Pancreas (tissue), 10 donors: ENCODE results near the gene AMTN. TPM values are rescaled to one million over a fixed set of nuclear protein-coding genes. Genes with fewer than 3 reads are reported as not detected.

Experiments
- ATAC-seq, 4 donors: fragments of 200-7000 bp; cut with Tn5 transposase; one replicate each; pipeline versions ENCODE4 v1.8.0 to v1.9.1; 2020; ENCODE audit warnings: mild to moderate bottlenecking in 4 of 4, moderate library complexity in 4 of 4
- DNase-seq, 6 donors: peaks; one replicate each; pipeline ENCODE4 v3.0.0-alpha.2; 2020
- FAIRE-seq: peaks from 2 replicates; lab custom pipeline; 2012; peaks lifted over from hg19 to GRCh38; lab: Jason Lieb, UNC
- H3K27ac ChIP-seq, 4 donors: fragments of 200-600 bp; sonication (generic); 1 replicate in 3 of 4; 2 replicates in 1 of 4; pipeline versions ENCODE4 v1.5.0 to v1.8.0; 2020
- H3K27me3 ChIP-seq, 4 donors: fragments of 200-600 bp; one replicate each; pipeline ENCODE4 v1.8.0; 2021
- H3K36me3 ChIP-seq, 3 donors: fragments of 200-600 bp; sonication (generic) in 1 of 3; one replicate each; pipeline versions ENCODE4 v1.5.0 to v1.8.0; 2020 to 2021
- H3K4me1 ChIP-seq, 3 donors: fragments of 200-600 bp; one replicate each; pipeline ENCODE4 v1.8.0; 2021
- H3K4me3 ChIP-seq, 4 donors: fragments of 200-600 bp; sonication (generic) in 2 of 4; one replicate each; pipeline versions ENCODE4 v1.5.0 to v1.8.0; 2020 to 2021
- H3K9me3 ChIP-seq, 4 donors: fragments of 200-600 bp; one replicate each; pipeline ENCODE4 v1.8.0; 2021
- WGBS, 2 donors: extraction: QIAGEN DNeasy Blood & Tissue Kit; methylation state at CpG; one replicate each; pipeline ENCODE4 v1.1.7; 2013; 5-methylcytosine and 5-hydroxymethylcytosine counted together
- intact Hi-C, 3 donors: fragments of 100-400 bp; cut with DNase I; formaldehyde crosslinking; loops; one replicate each; pipeline versions ENCODE4 v1.11.1 to v1.14.2; 2022
- polyA plus RNA-seq, 2 donors: library from polyadenylated mRNA; stranded (reverse); fragments of 200-250 nt; gene quantifications; one replicate each; pipeline ENCODE4 v1.2.3, GENCODE V29; 2013
- total RNA-seq, 6 donors: library from RNA; stranded (reverse); fragmentation: NEBNext Ultra II Directional in 4 of 6; extraction: Animal tissue kit (Norgen Biotek cat#: 25700) in 4 of 6; gene quantifications; one replicate each; pipeline versions ENCODE4 v1.2.1 to v1.2.4, GENCODE V29; 2021 to 2023
- TF ChIP-seq, protein P1 (sequence below), 4 donors: fragments of 200-600 bp; sonication (generic) in 3 of 4; IDR thresholded peaks; one replicate each; pipeline versions ENCODE4 v1.5.0 to v1.8.0; 2021; ENCODE audit warnings: antibody characterized with exemption in 4 of 4
- donor health status: healthy with polysubstance abuse.
- donor health status: DM: no; HTN: no; CAD: no; lungs with moderate emphysema.
- donor health status: DM: no; HTN: no; CAD: no.
- donor health status: control.
- donor health status: control.
- donor health status: Bipolar disorder and iron deficiency.
- donor health status: DM: yes; HTN: yes; CAD: no.
- donor health status: DM: no; HTN: no; CAD: no.
- donor health status: DM: no; HTN: no; CAD: no.
- donor health status: DM: yes; HTN: yes; CAD: no.

AMTN gene
- total and polyA plus RNA-seq, 8 donors = 0.53 TPM; not detected in 7

DNA sequence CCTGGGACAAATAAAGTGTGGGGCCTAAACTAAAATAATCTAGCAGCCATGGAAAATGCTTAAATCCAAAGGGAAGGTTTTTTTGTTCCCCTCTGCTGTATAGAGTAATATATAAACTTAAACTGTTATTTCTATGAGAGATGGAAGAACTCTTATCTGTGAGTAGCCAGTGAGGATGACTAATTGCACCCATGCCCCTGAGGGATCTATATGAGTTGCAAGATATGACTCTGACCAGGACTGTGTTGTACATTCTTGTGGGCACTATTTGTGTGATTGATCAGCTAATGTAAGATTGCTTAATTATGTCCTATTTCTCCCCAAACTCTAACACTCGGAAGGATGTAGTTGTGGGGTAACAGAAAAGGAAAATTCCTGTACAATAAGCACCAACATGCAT, 38.5 kb downstream of the AMTN start:
- H3K27ac ChIP-seq = no peak overlapping the region
- ATAC-seq (no peak), FAIRE-seq (no peak), DNase-seq (no peak)
- H3K36me3 ChIP-seq = no peaks in the 10 kb centered on the region
- 0 to 13% methylated on average over 1 of the region's 1 CpG for WGBS, 2 donors
- intact Hi-C loops = no loop called here
- no peaks in the 10 kb centered on the region for H3K9me3 ChIP-seq
- no peak overlapping the region for H3K4me3 ChIP-seq
- TF ChIP-seq, protein P1, sequence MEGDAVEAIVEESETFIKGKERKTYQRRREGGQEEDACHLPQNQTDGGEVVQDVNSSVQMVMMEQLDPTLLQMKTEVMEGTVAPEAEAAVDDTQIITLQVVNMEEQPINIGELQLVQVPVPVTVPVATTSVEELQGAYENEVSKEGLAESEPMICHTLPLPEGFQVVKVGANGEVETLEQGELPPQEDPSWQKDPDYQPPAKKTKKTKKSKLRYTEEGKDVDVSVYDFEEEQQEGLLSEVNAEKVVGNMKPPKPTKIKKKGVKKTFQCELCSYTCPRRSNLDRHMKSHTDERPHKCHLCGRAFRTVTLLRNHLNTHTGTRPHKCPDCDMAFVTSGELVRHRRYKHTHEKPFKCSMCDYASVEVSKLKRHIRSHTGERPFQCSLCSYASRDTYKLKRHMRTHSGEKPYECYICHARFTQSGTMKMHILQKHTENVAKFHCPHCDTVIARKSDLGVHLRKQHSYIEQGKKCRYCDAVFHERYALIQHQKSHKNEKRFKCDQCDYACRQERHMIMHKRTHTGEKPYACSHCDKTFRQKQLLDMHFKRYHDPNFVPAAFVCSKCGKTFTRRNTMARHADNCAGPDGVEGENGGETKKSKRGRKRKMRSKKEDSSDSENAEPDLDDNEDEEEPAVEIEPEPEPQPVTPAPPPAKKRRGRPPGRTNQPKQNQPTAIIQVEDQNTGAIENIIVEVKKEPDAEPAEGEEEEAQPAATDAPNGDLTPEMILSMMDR (IDR thresholded peaks at IDR 0.05) = no peak
- no peaks in the 10 kb centered on the region for H3K4me1 ChIP-seq
- H3K27me3 ChIP-seq = no peaks in the 10 kb centered on the region

DNA sequence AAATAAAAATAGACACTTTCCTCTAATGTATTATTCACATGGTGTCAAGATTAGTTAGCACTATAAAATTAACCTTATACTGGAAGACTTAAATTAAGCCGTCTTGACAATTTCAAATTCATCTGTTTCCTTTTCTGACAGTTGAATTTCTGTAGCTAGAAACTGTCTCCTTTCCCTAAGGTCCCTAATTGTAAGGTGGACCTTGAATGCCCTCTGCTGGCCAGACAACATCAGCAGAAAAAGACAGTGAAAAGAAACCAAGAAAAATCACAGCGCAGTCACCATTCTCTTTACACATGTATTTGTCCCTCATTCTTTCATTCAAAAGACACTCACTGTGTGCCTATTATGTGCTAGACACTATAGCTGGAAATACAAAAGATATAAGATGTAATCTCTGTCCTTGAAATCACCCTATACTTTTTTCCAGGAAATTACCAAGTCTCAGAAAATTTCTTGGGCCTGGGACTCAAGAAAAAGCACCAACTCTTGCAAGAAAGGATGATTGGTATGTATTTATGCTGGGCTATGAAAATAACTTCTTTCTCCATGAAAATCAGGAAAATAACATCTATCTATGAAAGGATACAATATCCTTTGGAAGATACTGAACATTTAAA, 41.0 kb downstream of the AMTN start:
- WGBS, 2 donors = 34 to 35% methylated on average over 2 of the region's 2 CpGs
- no peaks in the 10 kb centered on the region for H3K9me3 ChIP-seq
- intact Hi-C loops = no loop called here
- peak in 3 of 4 donors; percentile 75 to 83 (median 78) for ATAC-seq
- peak in 2 of 6 donors; percentile 36 to 39 for DNase-seq
- H3K4me3 ChIP-seq = no peak overlapping the region
- H3K27me3 ChIP-seq = no peaks in the 10 kb centered on the region
- TF ChIP-seq, protein P1 (IDR thresholded peaks at IDR 0.05) = peak; percentile 9 to 51 (median 46)
- FAIRE-seq = peak; percentile 89
- no peak overlapping the region for H3K27ac ChIP-seq
- H3K4me1 ChIP-seq = no peaks in the 10 kb centered on the region
- no peaks in the 10 kb centered on the region for H3K36me3 ChIP-seq

GRCh38 chr4:70559924-70560323, 41.6 kb downstream of the AMTN start:
- no peaks in the 10 kb centered on the region for H3K9me3 ChIP-seq
- 94 to 98% methylated on average over 1 of the region's 1 CpG for WGBS, 2 donors
- H3K27me3 ChIP-seq = peaks cover 0 to 1% (median 0%) of the 10 kb centered on the region in 4 donors
- FAIRE-seq (no peak), ATAC-seq (no peak), DNase-seq (no peak)
- TF ChIP-seq, protein P1 (IDR thresholded peaks at IDR 0.05) = no peak
- no peaks in the 10 kb centered on the region for H3K4me1 ChIP-seq
- H3K27ac ChIP-seq = no peak overlapping the region
- H3K36me3 ChIP-seq = no peaks in the 10 kb centered on the region
- H3K4me3 ChIP-seq = no peak overlapping the region
- intact Hi-C loops = no loop called here

GRCh38 chr4:70564033-70564432, 45.7 kb downstream of the AMTN start:
- Histone ChIP-seq H3K27me3 (peaks cover 0 to 5% (median 0%) of the 10 kb centered on the region in 4 donors), H3K36me3 (no peaks in the 10 kb centered on the region), H3K4me1 (no peaks in the 10 kb centered on the region), H3K27ac (no peak overlapping the region), H3K4me3 (no peak overlapping the region), H3K9me3 (no peaks in the 10 kb centered on the region)
- TF ChIP-seq, protein P1 (IDR thresholded peaks at IDR 0.05) = no peak
- WGBS, 2 donors = 16 to 23% methylated on average over 8 of the region's 8 CpGs
- intact Hi-C loops = no loop called here
- DNase-seq (no peak), FAIRE-seq (no peak), ATAC-seq (peak in 1 of 4 donors; percentile 47)

- intact Hi-C loops = no loop called here
- FAIRE-seq (no peak), ATAC-seq (no peak)
Observed at GRCh38 chr4:70570796-70571195, 52.4 kb downstream of the AMTN start.

More at GRCh38 chr4:70570796-70571195, 52.4 kb downstream of the AMTN start:
- 70 to 78% methylated on average over 2 of the region's 2 CpGs for WGBS, 2 donors
- H3K9me3 ChIP-seq = no peaks in the 10 kb centered on the region
- no peaks in the 10 kb centered on the region for H3K36me3 ChIP-seq
- no peaks in the 10 kb centered on the region for H3K4me1 ChIP-seq
- TF ChIP-seq, protein P1 (IDR thresholded peaks at IDR 0.05) = no peak
- H3K27ac ChIP-seq = no peak overlapping the region
- no peak for DNase-seq
- H3K4me3 ChIP-seq = no peak overlapping the region
- H3K27me3 ChIP-seq = no peaks in the 10 kb centered on the region
